ENCODE data around the gene GGCX. TPM values are rescaled to one million over a fixed set of nuclear protein-coding genes. Genes with fewer than 3 reads are reported as not detected.

GGCX gene
- total and polyA plus RNA-seq, 9 of the 15 experiments (the other 6 are each of a cell fraction or from before 2014, with no cell fraction given), result 14.4 to 47.1 (median 28.1) TPM

DNA sequence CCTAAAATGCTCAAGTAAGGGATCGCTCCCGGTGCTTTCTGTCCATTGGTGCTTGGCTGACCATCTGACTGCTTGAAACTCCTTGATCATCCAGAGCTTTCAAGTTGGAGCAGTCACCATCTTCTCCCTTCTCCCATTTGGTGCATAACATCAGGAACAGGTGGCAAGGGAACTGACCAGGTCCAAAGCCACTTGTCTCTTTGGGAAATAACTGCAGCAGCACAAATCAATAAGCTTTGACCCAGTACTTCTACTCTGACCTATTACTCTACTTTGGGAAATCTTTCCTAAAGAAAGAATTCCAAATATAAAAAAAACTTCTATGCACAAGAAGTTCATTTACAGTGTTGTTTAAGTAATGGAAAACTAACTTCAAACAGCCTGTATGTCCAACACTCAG lies 32.9 kb downstream of the GGCX start:
- ChIA-PET POLR2A (interaction anchor here (2.4 kb wide), 1 partner anchor 10 kb away, joined by 18 read pairs; the partner anchor contains the start of gene MAT2A), CTCF (ENCODE audit: low intra/inter-chr PET ratio) (no interaction called here)
- FAIRE-seq (no peak), ATAC-seq (no peak), DNase-seq (ENCODE audit: extremely low read depth in 1 of 4, low spot score in 3 of 4) (no peak)
- TF ChIP-seq, protein P1, sequence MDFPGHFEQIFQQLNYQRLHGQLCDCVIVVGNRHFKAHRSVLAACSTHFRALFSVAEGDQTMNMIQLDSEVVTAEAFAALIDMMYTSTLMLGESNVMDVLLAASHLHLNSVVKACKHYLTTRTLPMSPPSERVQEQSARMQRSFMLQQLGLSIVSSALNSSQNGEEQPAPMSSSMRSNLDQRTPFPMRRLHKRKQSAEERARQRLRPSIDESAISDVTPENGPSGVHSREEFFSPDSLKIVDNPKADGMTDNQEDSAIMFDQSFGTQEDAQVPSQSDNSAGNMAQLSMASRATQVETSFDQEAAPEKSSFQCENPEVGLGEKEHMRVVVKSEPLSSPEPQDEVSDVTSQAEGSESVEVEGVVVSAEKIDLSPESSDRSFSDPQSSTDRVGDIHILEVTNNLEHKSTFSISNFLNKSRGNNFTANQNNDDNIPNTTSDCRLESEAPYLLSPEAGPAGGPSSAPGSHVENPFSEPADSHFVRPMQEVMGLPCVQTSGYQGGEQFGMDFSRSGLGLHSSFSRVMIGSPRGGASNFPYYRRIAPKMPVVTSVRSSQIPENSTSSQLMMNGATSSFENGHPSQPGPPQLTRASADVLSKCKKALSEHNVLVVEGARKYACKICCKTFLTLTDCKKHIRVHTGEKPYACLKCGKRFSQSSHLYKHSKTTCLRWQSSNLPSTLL (IDR thresholded peaks at IDR 0.05), result no peak
- TF ChIP-seq ZNF507 (tag; conservative IDR thresholded peaks at IDR 0.05) (no peak), MEIS2 (IDR thresholded peaks at IDR 0.05; ENCODE audit: partially characterized antibody) (no peak)
- Histone ChIP-seq H3K9ac (ENCODE audit: insufficient read depth in 1 of 2, low read depth in 2 of 2, low read length in 2 of 2) (no peak overlapping the region), H4K20me1 (replicated peaks; ENCODE audit: control insufficient read depth, insufficient read depth, low read length) (no peaks in the 10 kb centered on the region), H3K27ac (ENCODE audit: extremely low read depth, low read depth, low read length) (no peak overlapping the region), H2AFZ (ENCODE audit: low read depth, low read length) (no peak overlapping the region), H3K4me3 (no peak overlapping the region), H3K79me2 (ENCODE audit: control insufficient read depth, insufficient read depth, low read length) (no peaks in the 10 kb centered on the region), H3K9me1 (ENCODE audit: control insufficient read depth, insufficient read depth, low read length) (no peaks in the 10 kb centered on the region), H3K4me2 (ENCODE audit: insufficient read depth, low read length) (no peak overlapping the region), H3K4me1 (replicated peaks in 1 of 2; ENCODE audit: control insufficient read depth in 2 of 2, insufficient read depth in 2 of 2, low read length in 2 of 2) (peaks cover 21 to 22% of the 10 kb centered on the region in 2 experiments), H3K9me3 (replicated peaks; ENCODE audit: control insufficient read depth, insufficient read depth, low read depth, low read length) (no peaks in the 10 kb centered on the region), H3K27me3 (ENCODE audit: control insufficient read depth in 2 of 2, insufficient read depth in 2 of 2, low read length in 2 of 2) (no peaks in the 10 kb centered on the region), H3K36me3 (ENCODE audit: control insufficient read depth, insufficient read depth, low read length) (no peaks in the 10 kb centered on the region)
- no TSS peak for BruUV-seq (replicated peaks)
- in situ Hi-C loops (cut with MboI) (no loop called here), intact Hi-C loops (cut with micrococcal nuclease) (no loop called here)
- 65% methylated on average over 2 of the region's 2 CpGs for WGBS (ENCODE audit: insufficient coverage, low coverage, missing lambda C conversion rate)

DNA sequence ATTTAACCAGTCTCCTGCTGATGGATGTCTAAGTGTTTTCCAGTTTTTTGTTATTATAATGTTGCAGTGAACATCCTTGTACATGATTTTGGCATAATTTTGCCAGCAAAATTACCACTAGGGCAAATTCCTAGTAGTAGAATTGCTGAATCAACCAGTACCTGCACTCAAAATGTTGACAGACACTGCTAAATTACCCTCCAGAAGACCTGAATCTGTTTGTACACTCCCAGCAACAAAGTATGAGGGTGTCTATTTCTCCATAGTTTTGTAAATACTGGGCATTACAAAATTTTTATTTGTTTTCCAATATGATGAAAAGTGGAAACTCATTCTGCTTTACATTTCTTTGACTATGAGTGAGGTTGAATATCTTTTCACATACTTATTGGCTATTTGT lies 33.5 kb downstream of the GGCX start:
- FAIRE-seq (no peak), DNase-seq (ENCODE audit: extremely low read depth in 1 of 4, low spot score in 3 of 4) (no peak), ATAC-seq (no peak)
- H3K9me1 ChIP-seq (ENCODE audit: control insufficient read depth, insufficient read depth, low read length), result no peaks in the 10 kb centered on the region
- no peaks in the 10 kb centered on the region for H3K79me2 ChIP-seq (ENCODE audit: control insufficient read depth, insufficient read depth, low read length)
- no peaks in the 10 kb centered on the region for H3K27me3 ChIP-seq (ENCODE audit: control insufficient read depth in 2 of 2, insufficient read depth in 2 of 2, low read length in 2 of 2)
- ChIA-PET CTCF (ENCODE audit: low intra/inter-chr PET ratio) (no interaction called here), POLR2A (interaction anchor here (2.4 kb wide), 1 partner anchor 11 kb away, joined by 18 read pairs; the partner anchor contains the start of gene MAT2A)
- H3K4me2 ChIP-seq (ENCODE audit: insufficient read depth, low read length), result no peak overlapping the region
- H3K36me3 ChIP-seq (ENCODE audit: control insufficient read depth, insufficient read depth, low read length), result no peaks in the 10 kb centered on the region
- peaks cover 26 to 27% of the 10 kb centered on the region in 2 experiments for H3K4me1 ChIP-seq (replicated peaks in 1 of 2; ENCODE audit: control insufficient read depth in 2 of 2, insufficient read depth in 2 of 2, low read length in 2 of 2)
- no peak overlapping the region for H3K4me3 ChIP-seq
- H3K9ac ChIP-seq (ENCODE audit: insufficient read depth in 1 of 2, low read depth in 2 of 2, low read length in 2 of 2), result no peak overlapping the region
- in situ Hi-C loops (cut with MboI), result no loop called here
- TF ChIP-seq TEAD1 (CRISPR knock-in tag; IDR thresholded peaks at IDR 0.05) (no peak), ASH1L (IDR thresholded peaks at IDR 0.05; ENCODE audit: borderline replicate concordance, low read depth, partially characterized antibody) (no peak), ZNF121 (CRISPR knock-in tag; conservative IDR thresholded peaks at IDR 0.05) (no peak)
- TF ChIP-seq, protein P2, sequence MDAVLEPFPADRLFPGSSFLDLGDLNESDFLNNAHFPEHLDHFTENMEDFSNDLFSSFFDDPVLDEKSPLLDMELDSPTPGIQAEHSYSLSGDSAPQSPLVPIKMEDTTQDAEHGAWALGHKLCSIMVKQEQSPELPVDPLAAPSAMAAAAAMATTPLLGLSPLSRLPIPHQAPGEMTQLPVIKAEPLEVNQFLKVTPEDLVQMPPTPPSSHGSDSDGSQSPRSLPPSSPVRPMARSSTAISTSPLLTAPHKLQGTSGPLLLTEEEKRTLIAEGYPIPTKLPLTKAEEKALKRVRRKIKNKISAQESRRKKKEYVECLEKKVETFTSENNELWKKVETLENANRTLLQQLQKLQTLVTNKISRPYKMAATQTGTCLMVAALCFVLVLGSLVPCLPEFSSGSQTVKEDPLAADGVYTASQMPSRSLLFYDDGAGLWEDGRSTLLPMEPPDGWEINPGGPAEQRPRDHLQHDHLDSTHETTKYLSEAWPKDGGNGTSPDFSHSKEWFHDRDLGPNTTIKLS (IDR thresholded peaks at IDR 0.05; ENCODE audit: borderline replicate concordance, low read depth), result no peak
- no peak overlapping the region; the same call in 1 of the 2 replicates for H2AFZ ChIP-seq (ENCODE audit: low read depth, low read length)
- intact Hi-C loops (cut with micrococcal nuclease), result no loop called here
- no peak overlapping the region for H3K27ac ChIP-seq (ENCODE audit: extremely low read depth, low read depth, low read length)
- H3K9me3 ChIP-seq (replicated peaks; ENCODE audit: control insufficient read depth, insufficient read depth, low read depth, low read length), result no peaks in the 10 kb centered on the region
- BruUV-seq (replicated peaks), result no TSS peak
- H4K20me1 ChIP-seq (replicated peaks; ENCODE audit: control insufficient read depth, insufficient read depth, low read length), result no peaks in the 10 kb centered on the region

All from K562 (cell line).